Activated naive CD4-positive, alpha-beta T cell treated with anti-CD3 and anti-CD28 coated beads for 36 hours (primary cell): ENCODE data around the gene ELK3. TPM values are rescaled to one million over a fixed set of nuclear protein-coding genes. Genes with fewer than 3 reads are reported as not detected.

Experiments
- CTCF ChIA-PET: fragments of 350-600 bp; sonication (Branson Sonifier 250); formaldehyde crosslinking; loops from one replicate; lab custom pipeline; 2021; ENCODE audit warnings: antibody characterized with exemption; lab: Charles Lee
- DNase-seq: peaks from one replicate; pipeline ENCODE4 v3.0.0-alpha.2; 2020
- H3K27ac Mint-ChIP-seq: one replicate; pipeline ENCODE4 v1.8.0; 2021; ENCODE audit warnings: mild to moderate bottlenecking, mixed read lengths
- H3K27me3 Mint-ChIP-seq: one replicate; pipeline ENCODE4 v1.8.0; 2021; ENCODE audit warnings: low read depth, mixed read lengths
- H3K36me3 Mint-ChIP-seq: one replicate; pipeline ENCODE4 v1.8.0; 2021; ENCODE audit warnings: low read depth, mixed read lengths
- H3K4me1 Mint-ChIP-seq: one replicate; pipeline ENCODE4 v1.8.0; 2021; ENCODE audit warnings: low read depth, mixed read lengths
- H3K4me3 Mint-ChIP-seq: one replicate; pipeline ENCODE4 v1.8.0; 2021; ENCODE audit warnings: mild to moderate bottlenecking, moderate library complexity, mixed read lengths
- H3K9me3 Mint-ChIP-seq: one replicate; pipeline ENCODE4 v1.8.0; 2021; ENCODE audit warnings: mixed read lengths
- intact Hi-C: fragments of 100-400 bp; cut with micrococcal nuclease; formaldehyde crosslinking; loops from one replicate; pipeline ENCODE4 v1.15.1; 2023
- total RNA-seq, 2 experiments: library from RNA; stranded (reverse); gene quantifications; one replicate each; pipeline ENCODE4 v1.2.3, GENCODE V29; 2021

The ELK3 gene
- total RNA-seq, 2 experiments from 2014 or later: 11.4 to 14.1 TPM

DNA sequence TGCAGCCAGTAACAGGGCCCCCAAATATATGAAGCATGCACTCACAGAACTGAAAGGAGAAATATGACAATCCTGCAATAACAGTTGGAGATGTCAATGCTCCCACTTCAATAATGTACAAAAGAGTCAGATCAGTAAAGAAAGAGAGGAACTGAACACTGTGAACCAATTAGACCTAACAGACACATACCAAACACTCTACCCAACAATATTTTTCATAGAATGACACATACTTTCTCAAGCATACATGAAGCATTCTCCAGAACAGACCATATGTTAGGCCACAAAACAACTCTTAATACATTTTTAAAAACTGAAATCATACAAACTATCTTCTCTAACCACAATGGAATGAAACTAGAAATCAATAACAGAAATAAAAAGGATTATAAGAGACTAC, 80.2 kb downstream of the ELK3 start:
- CTCF ChIA-PET: no interaction called here
- Mint-ChIP-seq H3K27ac (no peak overlapping the region), H3K4me3 (no peak overlapping the region), H3K36me3 (peaks cover 43% of the 10 kb centered on the region), H3K9me3 (no peaks in the 10 kb centered on the region), H3K4me1 (peaks cover 34% of the 10 kb centered on the region), H3K27me3 (no peaks in the 10 kb centered on the region)
- intact Hi-C loops: no loop called here
- DNase-seq: no peak

DNA sequence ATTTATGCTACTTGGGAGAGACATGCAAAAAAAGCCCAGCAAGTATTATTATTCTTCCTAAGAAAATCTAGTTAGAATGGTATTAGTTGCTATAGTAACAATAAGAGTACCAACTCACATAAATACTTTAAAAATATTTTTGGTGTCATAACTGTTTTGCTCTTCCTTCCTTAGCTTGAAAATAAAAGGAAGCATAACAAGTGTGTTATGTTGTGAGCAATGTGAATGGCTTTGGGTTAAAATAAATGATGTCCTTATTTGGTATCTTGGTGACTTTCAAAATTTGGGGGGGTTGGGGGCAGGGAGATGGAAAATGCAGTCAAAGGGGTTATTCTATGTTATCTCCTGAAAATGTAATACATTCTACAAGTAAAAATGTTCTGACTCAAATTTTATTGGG, 91.0 kb downstream of the ELK3 start:
- Mint-ChIP-seq H3K4me1 (peaks cover 13% of the 10 kb centered on the region), H3K27ac (peak overlapping the region; percentile 43), H3K9me3 (no peaks in the 10 kb centered on the region), H3K36me3 (peaks cover 40% of the 10 kb centered on the region), H3K4me3 (no peak overlapping the region), H3K27me3 (no peaks in the 10 kb centered on the region)
- intact Hi-C loops: no loop called here
- CTCF ChIA-PET: no interaction called here
- no peak for DNase-seq

DNA sequence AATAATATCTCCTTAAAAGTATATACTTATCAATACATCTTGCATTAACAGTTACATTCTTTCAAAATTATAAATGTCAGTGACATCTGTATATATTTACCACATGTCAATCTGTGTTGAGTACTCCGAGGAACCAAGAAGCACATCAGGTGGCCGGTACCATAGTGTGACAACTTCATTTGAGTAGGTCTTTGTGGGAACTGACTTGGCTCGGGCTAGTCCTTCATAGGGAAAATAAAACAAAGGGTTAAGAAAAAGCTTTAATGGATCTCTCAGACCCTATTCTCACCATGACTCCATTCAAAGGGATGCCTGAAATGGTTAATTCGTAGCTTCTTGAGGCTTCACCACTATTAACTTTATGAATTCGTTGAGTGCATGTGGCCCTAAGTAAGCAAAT, 94.9 kb downstream of the ELK3 start:
- H3K27me3 Mint-ChIP-seq: no peaks in the 10 kb centered on the region
- CTCF ChIA-PET: interaction anchor here (1.4 kb wide), 1 partner anchor 228 kb away, joined by 3 read pairs; no protein-coding TSS in a partner anchor
- intact Hi-C loops: no loop called here
- DNase-seq: no peak
- no peak overlapping the region for H3K27ac Mint-ChIP-seq
- H3K4me1 Mint-ChIP-seq: peaks cover 13% of the 10 kb centered on the region
- no peaks in the 10 kb centered on the region for H3K9me3 Mint-ChIP-seq
- peaks cover 32% of the 10 kb centered on the region for H3K36me3 Mint-ChIP-seq
- H3K4me3 Mint-ChIP-seq: no peak overlapping the region

DNA sequence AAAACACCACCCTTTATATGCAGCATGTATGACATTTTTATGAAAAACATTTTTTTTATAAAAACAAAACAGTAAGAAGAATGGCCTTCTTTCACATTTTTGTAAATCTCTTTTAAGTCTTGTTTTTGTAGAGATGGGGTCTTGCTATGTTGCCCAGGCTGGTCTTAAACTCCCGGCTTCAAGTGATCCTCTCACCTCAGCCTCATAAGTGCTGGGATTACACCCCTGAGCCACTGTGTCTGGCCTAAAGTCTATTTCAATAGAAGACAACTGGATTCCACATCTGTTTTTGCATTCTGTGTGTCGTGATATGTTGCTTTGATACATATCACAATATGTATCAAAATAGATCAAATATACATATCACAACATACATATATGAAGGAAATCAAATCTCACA, 98.9 kb downstream of the ELK3 start:
- H3K4me1 Mint-ChIP-seq: peaks cover 31% of the 10 kb centered on the region
- no peak overlapping the region for H3K27ac Mint-ChIP-seq
- intact Hi-C loops: no loop called here
- DNase-seq: no peak
- no peaks in the 10 kb centered on the region for H3K9me3 Mint-ChIP-seq
- CTCF ChIA-PET: no interaction called here
- H3K27me3 Mint-ChIP-seq: no peaks in the 10 kb centered on the region
- H3K4me3 Mint-ChIP-seq: no peak overlapping the region
- H3K36me3 Mint-ChIP-seq: peaks cover 18% of the 10 kb centered on the region

DNA sequence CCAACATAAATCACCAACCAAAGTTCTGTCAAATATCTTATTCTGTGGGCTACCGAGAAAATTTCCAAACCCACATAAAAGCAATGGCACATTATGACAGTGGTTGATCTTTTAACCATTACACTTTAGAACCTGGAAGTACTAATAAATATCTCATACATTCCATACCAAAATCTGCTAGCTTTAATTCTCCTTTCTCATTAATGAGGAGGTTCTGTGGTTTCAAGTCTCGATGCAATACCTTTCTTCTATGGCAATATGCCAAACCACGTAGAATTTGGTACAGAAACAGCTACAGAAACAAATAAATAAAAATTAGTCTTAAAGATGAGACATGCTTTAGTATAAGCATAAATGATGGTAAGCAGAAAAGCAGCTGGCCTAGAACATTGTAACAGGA, 100.7 kb downstream of the ELK3 start:
- CTCF ChIA-PET: interaction anchor here (0.6 to 1.1 kb wide), 2 partner anchors 15 to 39 kb away, joined by 4 read pairs; no protein-coding TSS in a partner anchor
- no peak overlapping the region for H3K4me3 Mint-ChIP-seq
- H3K4me1 Mint-ChIP-seq: peaks cover 26% of the 10 kb centered on the region
- H3K27ac Mint-ChIP-seq: no peak overlapping the region
- H3K36me3 Mint-ChIP-seq: peaks cover 16% of the 10 kb centered on the region
- H3K27me3 Mint-ChIP-seq: no peaks in the 10 kb centered on the region
- no peaks in the 10 kb centered on the region for H3K9me3 Mint-ChIP-seq
- intact Hi-C loops: loop anchor here (1.0 kb wide), 2 partner anchors 58 to 104 kb away; no protein-coding TSS in a partner anchor
- no peak for DNase-seq

DNA sequence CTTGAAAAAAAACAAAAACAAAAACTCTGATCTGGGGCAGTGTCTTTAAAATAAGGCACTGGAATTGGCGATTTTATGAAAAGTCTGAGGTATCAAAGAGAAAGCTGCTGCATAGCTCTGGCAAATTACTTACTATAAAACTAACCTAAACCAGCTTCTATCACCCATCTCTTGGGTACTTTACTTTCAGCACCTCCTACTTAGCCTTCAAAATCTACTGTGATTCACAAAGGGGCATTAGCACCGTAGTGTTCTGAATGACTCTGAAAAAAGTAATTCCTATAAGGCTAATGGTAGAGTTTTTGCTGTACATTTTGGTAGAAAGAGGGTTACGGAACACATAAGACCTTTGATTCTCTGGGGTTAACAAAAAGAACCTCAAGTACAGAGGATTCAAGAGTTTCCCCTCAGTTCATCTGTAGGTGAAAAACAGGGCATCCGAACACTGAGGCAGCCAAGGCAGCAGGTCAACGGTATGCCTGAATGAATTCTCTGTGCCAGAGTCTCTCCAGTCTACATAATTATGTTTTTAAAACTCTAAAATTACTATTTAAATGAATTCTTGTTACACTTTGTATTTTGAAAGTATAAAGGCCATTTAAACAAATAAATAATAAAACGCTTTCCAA, 101.5 kb downstream of the ELK3 start:
- Mint-ChIP-seq H3K9me3 (no peaks in the 10 kb centered on the region), H3K36me3 (peaks cover 16% of the 10 kb centered on the region), H3K4me3 (peak overlapping the region; percentile 38), H3K27me3 (no peaks in the 10 kb centered on the region), H3K27ac (peak overlapping the region; percentile 73), H3K4me1 (peaks cover 26% of the 10 kb centered on the region)
- no peak for DNase-seq
- intact Hi-C loops: loop anchor here (1.0 to 2.0 kb wide), 4 partner anchors 31 to 104 kb away; no protein-coding TSS in a partner anchor
- CTCF ChIA-PET: interaction anchor here (0.7 kb wide), 1 partner anchor 334 kb away, joined by 3 read pairs; no protein-coding TSS in a partner anchor

DNA sequence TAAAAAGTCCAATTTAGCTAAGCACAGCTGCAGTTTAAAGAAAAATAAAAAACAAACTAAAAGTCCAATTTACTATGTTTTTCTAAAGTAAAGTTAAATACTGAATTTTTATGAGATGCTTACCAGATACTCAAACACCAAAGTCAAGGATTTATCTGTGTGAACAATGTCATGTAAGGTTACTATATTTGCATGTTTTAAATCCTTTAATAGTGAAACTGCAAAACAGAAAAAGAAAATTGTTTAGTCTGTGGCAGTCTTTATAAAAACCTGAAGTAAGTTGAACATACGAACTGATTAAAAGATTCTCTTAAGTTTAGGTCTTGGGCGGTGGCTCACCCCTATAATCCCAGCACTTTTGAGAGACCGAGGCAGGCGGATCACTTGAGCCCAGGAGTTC, 103.3 kb downstream of the ELK3 start:
- Mint-ChIP-seq H3K4me1 (peaks cover 30% of the 10 kb centered on the region), H3K27ac (no peak overlapping the region), H3K9me3 (no peaks in the 10 kb centered on the region), H3K4me3 (no peak overlapping the region), H3K36me3 (peaks cover 16% of the 10 kb centered on the region), H3K27me3 (no peaks in the 10 kb centered on the region)
- CTCF ChIA-PET: interaction anchor here (1.2 kb wide), 1 partner anchor 17 kb away, joined by 3 read pairs; no protein-coding TSS in a partner anchor
- intact Hi-C loops: loop anchor here (2.0 kb wide), 2 partner anchors 29 to 79 kb away; no protein-coding TSS in a partner anchor
- no peak for DNase-seq

DNA sequence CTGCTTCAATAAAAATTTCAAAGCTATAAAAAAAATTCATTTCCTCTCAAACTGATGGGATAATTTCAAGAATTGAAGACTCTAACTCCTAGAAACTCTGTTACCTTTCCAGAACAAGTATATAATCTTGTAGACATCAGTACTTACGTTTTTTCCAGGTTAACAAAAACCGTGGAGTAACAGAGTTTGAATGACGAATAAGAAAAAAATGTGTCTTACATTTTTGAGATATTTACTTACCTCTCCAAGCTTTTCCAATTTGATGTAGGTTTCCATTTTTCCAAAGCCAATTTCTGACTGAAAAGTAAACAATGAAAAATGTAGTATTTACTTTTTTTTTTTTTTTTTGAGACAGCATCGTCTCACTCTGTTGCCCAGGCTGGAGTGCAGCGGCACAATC, 105.9 kb downstream of the ELK3 start:
- Mint-ChIP-seq H3K4me3 (no peak overlapping the region), H3K27me3 (no peaks in the 10 kb centered on the region), H3K4me1 (peaks cover 27% of the 10 kb centered on the region), H3K9me3 (no peaks in the 10 kb centered on the region), H3K36me3 (peaks cover 11% of the 10 kb centered on the region), H3K27ac (no peak overlapping the region)
- DNase-seq: no peak
- CTCF ChIA-PET: no interaction called here
- intact Hi-C loops: no loop called here

DNA sequence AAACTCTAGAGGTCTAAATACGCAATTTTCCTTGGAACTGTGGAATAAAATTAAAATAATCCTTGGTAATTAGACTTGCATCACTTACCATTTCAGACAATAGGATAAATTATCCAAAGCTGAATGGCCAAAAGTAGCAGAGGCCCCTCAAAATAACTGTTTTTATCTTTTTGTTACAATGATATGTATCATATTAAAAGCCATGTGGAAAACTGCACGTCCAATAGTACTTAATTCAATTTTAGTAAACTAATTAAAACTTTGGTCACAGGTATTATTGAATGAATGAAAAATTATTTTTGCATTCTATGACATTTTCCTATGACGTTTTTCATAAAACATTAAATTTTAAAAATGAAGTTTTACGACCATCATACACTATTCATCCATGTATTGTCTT, 107.6 kb downstream of the ELK3 start:
- Mint-ChIP-seq H3K4me3 (no peak overlapping the region), H3K27me3 (no peaks in the 10 kb centered on the region), H3K36me3 (peaks cover 9% of the 10 kb centered on the region), H3K27ac (no peak overlapping the region), H3K9me3 (no peaks in the 10 kb centered on the region), H3K4me1 (peaks cover 18% of the 10 kb centered on the region)
- intact Hi-C loops: no loop called here
- no peak for DNase-seq
- CTCF ChIA-PET: no interaction called here

DNA sequence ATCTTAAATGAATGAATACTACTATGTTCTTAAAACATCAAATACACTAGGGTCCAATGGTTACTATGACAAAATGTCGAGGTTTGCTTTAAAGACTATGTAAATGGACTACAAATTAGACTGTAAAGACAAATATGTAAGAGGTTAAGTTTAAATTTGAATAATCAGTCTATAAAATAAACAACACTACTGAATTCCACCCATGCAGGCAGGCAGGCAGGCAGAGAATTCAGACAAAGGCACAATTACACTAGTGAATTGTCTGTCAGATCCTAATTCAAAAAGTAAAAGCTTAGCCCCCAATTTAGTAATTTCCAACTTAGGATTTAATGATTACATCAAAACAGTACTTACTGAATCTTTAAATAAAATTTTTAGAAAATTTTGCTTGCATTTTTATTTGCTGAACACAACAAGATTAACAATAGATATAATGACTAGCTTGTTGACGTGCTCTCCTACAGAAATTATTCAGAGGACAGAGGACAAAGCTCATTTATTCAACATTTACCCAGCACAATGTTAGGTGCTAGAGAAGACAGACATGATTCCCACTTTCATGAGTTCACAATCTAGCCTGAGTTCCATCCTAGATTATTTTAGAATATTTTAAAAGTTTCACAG, 108.6 kb downstream of the ELK3 start:
- Mint-ChIP-seq H3K4me3 (no peak overlapping the region), H3K27me3 (no peaks in the 10 kb centered on the region), H3K9me3 (no peaks in the 10 kb centered on the region), H3K4me1 (peaks cover 18% of the 10 kb centered on the region), H3K36me3 (peaks cover 8% of the 10 kb centered on the region), H3K27ac (no peak overlapping the region)
- no peak for DNase-seq
- CTCF ChIA-PET: interaction anchor here (1.1 kb wide), 1 partner anchor 98 kb away, joined by 3 read pairs; the partner anchor contains the start of gene CDK17
- intact Hi-C loops: no loop called here

DNA sequence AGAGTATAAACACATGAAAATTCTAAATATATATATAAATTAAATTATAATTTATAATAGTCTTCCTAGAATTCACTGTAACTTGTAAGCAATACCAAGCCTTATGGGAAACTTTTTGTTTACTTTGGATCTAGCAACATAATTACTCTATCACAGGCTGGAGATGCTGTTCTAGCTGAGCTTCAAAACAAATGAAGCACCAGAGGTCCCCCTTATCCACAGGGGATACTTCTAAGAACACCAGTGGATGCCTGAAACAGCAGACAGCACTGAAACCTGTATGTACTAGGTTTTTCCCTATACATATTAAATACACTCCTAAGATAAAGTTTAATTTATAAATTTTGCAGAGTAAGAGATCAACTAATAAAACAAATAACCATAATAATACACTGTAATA, 109.5 kb downstream of the ELK3 start:
- H3K4me3 Mint-ChIP-seq: no peak overlapping the region
- no peaks in the 10 kb centered on the region for H3K27me3 Mint-ChIP-seq
- DNase-seq: no peak
- intact Hi-C loops: no loop called here
- CTCF ChIA-PET: interaction anchor here (1.1 kb wide), 1 partner anchor 97 kb away, joined by 3 read pairs; the partner anchor contains the start of gene CDK17
- no peaks in the 10 kb centered on the region for H3K9me3 Mint-ChIP-seq
- H3K36me3 Mint-ChIP-seq: peaks cover 8% of the 10 kb centered on the region
- H3K4me1 Mint-ChIP-seq: peaks cover 18% of the 10 kb centered on the region
- no peak overlapping the region for H3K27ac Mint-ChIP-seq

DNA sequence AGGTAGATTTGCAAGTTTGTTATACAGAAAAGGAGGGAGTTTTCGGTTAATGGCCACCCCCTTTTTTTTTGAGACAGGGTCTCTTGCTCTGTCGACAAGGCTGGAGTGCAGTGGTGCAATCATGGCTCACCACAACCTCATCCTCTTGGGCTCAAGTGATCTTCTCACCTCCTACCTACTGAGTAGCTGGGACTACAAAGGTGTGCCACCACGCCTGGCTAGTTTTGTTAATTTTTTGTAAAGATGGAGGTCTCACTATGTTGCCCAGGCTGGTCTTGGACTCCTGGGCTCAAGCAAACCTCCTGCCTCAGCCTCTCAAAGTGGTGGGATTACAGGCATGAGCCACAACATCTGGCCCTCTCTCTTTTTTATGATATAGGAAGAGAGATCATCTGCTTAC, 111.5 kb downstream of the ELK3 start:
- Mint-ChIP-seq H3K27ac (no peak overlapping the region), H3K9me3 (no peaks in the 10 kb centered on the region), H3K4me1 (peaks cover 16% of the 10 kb centered on the region), H3K27me3 (no peaks in the 10 kb centered on the region), H3K36me3 (peaks cover 6% of the 10 kb centered on the region), H3K4me3 (no peak overlapping the region)
- no peak for DNase-seq
- CTCF ChIA-PET: no interaction called here
- intact Hi-C loops: no loop called here
